K562 (cell line): Measurements from ENCODE around the gene GPR78. TPM values are rescaled to one million over a fixed set of nuclear protein-coding genes. Genes with fewer than 3 reads are reported as not detected.

Experiments
- ATAC-seq: fragments of 200-7000 bp; cut with Tn5 transposase; 3 replicates; pipeline ENCODE4 v1.9.1; 2020; ENCODE audit warnings: moderate library complexity
- BruUV-seq: library from RNA; stranded (reverse); fragments of 400-500 nt; replicated peaks from 2 replicates; lab custom pipeline; 2021; lab: Mats Ljungman, UMichigan
- CTCF ChIA-PET: fragments of 300-600 bp; formaldehyde crosslinking; extraction: SDS; loops from one replicate; lab custom pipeline; 2021; ENCODE audit warnings: low intra/inter-chr PET ratio; lab: Yijun Ruan, JAX
- POLR2A ChIA-PET: fragments of 300-600, 350-650 bp; sonication (Branson Sonifier 250); formaldehyde crosslinking; extraction: SDS; loops from one replicate; lab custom pipeline; 2021; ENCODE audit warnings: antibody characterized with exemption, inconsistent platforms; lab: Yijun Ruan, JAX
- DNase-seq, 4 experiments: peaks; one replicate each; pipeline versions ENCODE4 v3.0.0 to v3.0.0-alpha.2; 2011 to 2018; ENCODE audit warnings: low spot score in 3 of 4, mixed read lengths in 3 of 4; ENCODE audit errors: extremely low read depth in 1 of 4
- FAIRE-seq: peaks from 2 replicates; lab custom pipeline; 2011; peaks lifted over from hg19 to GRCh38; lab: Jason Lieb, UNC
- H2AFZ ChIP-seq: 2 replicates; pipeline ENCODE4 v1.6.0; 2011; ENCODE audit warnings: low read depth, low read length, control low read depth, inconsistent platforms
- H3K27ac ChIP-seq: fragments of 200-600 bp; 3 replicates; pipeline ENCODE4 v1.8.0; 2011; ENCODE audit warnings: low read depth, mild to moderate bottlenecking, control low read depth, inconsistent platforms, low read length, moderate library complexity, mixed read lengths; ENCODE audit errors: extremely low read depth
- H3K27me3 ChIP-seq, 2 experiments: fragments of 300-600 bp in 1 of 2; 2 replicates in 1 of 2; 3 replicates in 1 of 2; pipeline versions ENCODE4 v1.6.0 to v1.8.0; 2011; ENCODE audit warnings: inconsistent platforms in 2 of 2, low read length in 2 of 2, mild to moderate bottlenecking in 1 of 2, mixed read lengths in 1 of 2, moderate library complexity in 1 of 2; ENCODE audit not compliant: control insufficient read depth in 2 of 2, insufficient read depth in 2 of 2
- H3K36me3 ChIP-seq: fragments of 300-600 bp; 3 replicates; pipeline ENCODE4 v1.8.0; 2011; ENCODE audit warnings: mild to moderate bottlenecking, low read length, inconsistent platforms; ENCODE audit not compliant: control insufficient read depth, insufficient read depth
- H3K4me1 ChIP-seq, 2 experiments: fragments of 200-600 bp in 1 of 2; replicated peaks in 1 of 2; 2 replicates in 1 of 2; 3 replicates in 1 of 2; pipeline versions ENCODE4 v1.5.1 to v1.8.0; 2011; ENCODE audit warnings: inconsistent platforms in 2 of 2, low read length in 2 of 2, mild to moderate bottlenecking in 1 of 2, mixed read lengths in 1 of 2, moderate library complexity in 1 of 2; ENCODE audit not compliant: control insufficient read depth in 2 of 2, insufficient read depth in 2 of 2
- H3K4me2 ChIP-seq: 2 replicates; pipeline ENCODE4 v1.6.1; 2011; ENCODE audit warnings: low read length, control low read depth, inconsistent platforms, mixed read lengths; ENCODE audit not compliant: insufficient read depth
- H3K4me3 ChIP-seq: fragments of 200-600 bp; sonication (generic), shearing (Covaris generic); 2 replicates; pipeline ENCODE4 v1.5.1; 2016; ENCODE audit warnings: control low read depth, inconsistent platforms
- H3K79me2 ChIP-seq: fragments of 200-600 bp; 3 replicates; pipeline ENCODE4 v1.8.0; 2011; ENCODE audit warnings: low read length, inconsistent platforms; ENCODE audit not compliant: control insufficient read depth, insufficient read depth
- H3K9ac ChIP-seq, 2 experiments: 2 replicates each; pipeline versions ENCODE4 v1.6.0 to v1.6.1; 2011; ENCODE audit warnings: low read depth in 2 of 2, low read length in 2 of 2, control low read depth in 1 of 2, inconsistent platforms in 1 of 2, mild to moderate bottlenecking in 1 of 2, mixed read lengths in 1 of 2; ENCODE audit not compliant: insufficient read depth in 1 of 2
- H3K9me1 ChIP-seq: one replicate; pipeline ENCODE4 v1.6.0; 2011; ENCODE audit warnings: inconsistent platforms, mild to moderate bottlenecking, low read length, moderate library complexity; ENCODE audit not compliant: control insufficient read depth, insufficient read depth
- H3K9me3 ChIP-seq: replicated peaks from 2 replicates; pipeline ENCODE4 v1.5.1; 2011; ENCODE audit warnings: low read depth, low read length, inconsistent platforms; ENCODE audit not compliant: control insufficient read depth, insufficient read depth
- H4K20me1 ChIP-seq: replicated peaks from 2 replicates; pipeline ENCODE4 v1.6.1; 2011; ENCODE audit warnings: low read length, inconsistent platforms, mixed read lengths; ENCODE audit not compliant: control insufficient read depth, insufficient read depth
- ARHGAP35 ChIP-seq: fragments of 450-650 bp; IDR thresholded peaks from 2 replicates; pipeline ENCODE4 v1.6.1; 2018; ENCODE audit not compliant: partially characterized antibody
- PURB ChIP-seq: sonication (generic); formaldehyde crosslinking; IDR thresholded peaks from 2 replicates; pipeline ENCODE4 v1.9.0; 2021; ENCODE audit warnings: low read depth, mild to moderate bottlenecking, missing genetic modification reagents
- RFX5 ChIP-seq: IDR thresholded peaks from 2 replicates; pipeline ENCODE4 v1.6.1; 2011; ENCODE audit warnings: low read depth, mild to moderate bottlenecking, improper control_type of control experiment, low read length
- WGBS: fragments of 100-300 bp; shearing (Covaris generic); methylation state at CpG from one replicate; pipeline ENCODE4 v1.1.6; 2016; ENCODE audit warnings: low coverage, mixed read lengths; ENCODE audit not compliant: insufficient coverage; ENCODE audit errors: missing lambda C conversion rate; 5-methylcytosine and 5-hydroxymethylcytosine counted together
- in situ Hi-C: fragments of 300-500 bp; cut with MboI; formaldehyde crosslinking; loops from 4 replicates; pipeline ENCODE4 v1.15.0; 2018; ENCODE audit warnings: inconsistent platforms, mixed read lengths
- intact Hi-C: fragments of 100-400 bp; cut with micrococcal nuclease; formaldehyde crosslinking; loops from 2 replicates; pipeline ENCODE4 v1.14.2; 2022
- polyA plus RNA-seq, 8 experiments: library from polyadenylated mRNA; depleted of rRNA in 4 of 8; stranded (reverse) in 5 of 8; unstranded in 3 of 8; fragments of >200 nt; fragmentation: Nextera tagmentation in 2 of 8; fragmentation: Illumina TruSeq in 1 of 8; extraction: Ambion mirVana in 2 of 8; extraction: Trizol in 1 of 8; gene quantifications; 2 replicates each; pipeline versions ENCODE4 v1.2.1 to v1.2.3, GENCODE V29; 2011 to 2014; ENCODE audit warnings: inconsistent platforms in 1 of 8, missing spikeins in 1 of 8
- total RNA-seq, 7 experiments: library from RNA; depleted of rRNA in 6 of 7; stranded (reverse); fragments of >200 nt in 6 of 7; fragmentation: Illumina TruSeq in 2 of 7; extraction: Trizol in 2 of 7; gene quantifications; 2 replicates each; pipeline versions ENCODE4 v1.2.1 to v1.2.3, GENCODE V29; 2011 to 2021; ENCODE audit warnings: low replicate concordance in 1 of 7
- TF ChIP-seq, protein P1 (sequence below): sonication (generic); formaldehyde crosslinking; IDR thresholded peaks from 2 replicates; pipeline ENCODE4 v1.8.1; 2023; ENCODE audit warnings: mild to moderate bottlenecking, missing genetic modification reagents, moderate library complexity
- TF ChIP-seq, protein P2 (sequence below): fragments of 450-650 bp; IDR thresholded peaks from 2 replicates; pipeline ENCODE4 v1.6.1; 2016; ENCODE audit warnings: borderline replicate concordance
- TF ChIP-seq, protein P3 (sequence below), 2 experiments: fragments of 450-650 bp in 1 of 2; IDR thresholded peaks; 2 replicates each; pipeline ENCODE4 v1.6.1; 2011 to 2017; ENCODE audit warnings: low read depth in 2 of 2, antibody characterized with exemption in 1 of 2, borderline replicate concordance in 1 of 2, low read length in 1 of 2, mild to moderate bottlenecking in 1 of 2, mixed read lengths in 1 of 2; ENCODE audit not compliant: control insufficient read depth in 1 of 2
- TF ChIP-seq, protein P4 (sequence below): fragments of 450-650 bp; IDR thresholded peaks from one replicate; pipeline ENCODE4 v1.6.1; 2018; ENCODE audit warnings: mild to moderate bottlenecking, moderate library complexity; ENCODE audit not compliant: partially characterized antibody
- TF ChIP-seq, protein P5 (sequence below): fragments of 250-450 bp; sonication (Bioruptor Pico); IDR thresholded peaks from 2 replicates; pipeline ENCODE4 v1.4.0; 2020; ENCODE audit warnings: mild to moderate bottlenecking

The GPR78 gene
- total and polyA plus RNA-seq, 9 of the 15 experiments (the other 6 are each of a cell fraction or from before 2014, with no cell fraction given), result 0.04 to 0.13 (median 0.07) TPM; not detected in 4

DNA sequence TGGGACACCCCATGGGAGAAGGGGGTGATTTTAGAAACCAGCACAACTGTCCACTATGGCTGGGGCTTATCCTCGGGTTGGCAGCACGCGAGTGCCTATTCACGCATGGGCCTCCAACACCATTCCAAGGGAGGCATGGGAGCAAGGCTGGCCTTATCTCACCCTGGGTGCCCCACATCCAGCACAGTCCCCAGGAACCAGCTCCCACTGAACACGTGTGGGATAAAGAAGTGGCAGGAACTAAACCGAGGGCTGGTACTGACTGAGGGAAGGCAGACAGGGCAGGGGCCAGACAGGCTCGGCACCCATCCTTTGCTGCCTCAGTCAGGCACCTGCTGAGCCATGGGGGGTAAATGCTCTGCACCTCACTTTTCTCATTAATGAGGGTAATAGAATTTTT is 43.7 kb upstream of the GPR78 start (continued):
- TF ChIP-seq, protein P1, sequence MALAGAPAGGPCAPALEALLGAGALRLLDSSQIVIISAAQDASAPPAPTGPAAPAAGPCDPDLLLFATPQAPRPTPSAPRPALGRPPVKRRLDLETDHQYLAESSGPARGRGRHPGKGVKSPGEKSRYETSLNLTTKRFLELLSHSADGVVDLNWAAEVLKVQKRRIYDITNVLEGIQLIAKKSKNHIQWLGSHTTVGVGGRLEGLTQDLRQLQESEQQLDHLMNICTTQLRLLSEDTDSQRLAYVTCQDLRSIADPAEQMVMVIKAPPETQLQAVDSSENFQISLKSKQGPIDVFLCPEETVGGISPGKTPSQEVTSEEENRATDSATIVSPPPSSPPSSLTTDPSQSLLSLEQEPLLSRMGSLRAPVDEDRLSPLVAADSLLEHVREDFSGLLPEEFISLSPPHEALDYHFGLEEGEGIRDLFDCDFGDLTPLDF (CRISPR knock-in tag), result no peak

DNA sequence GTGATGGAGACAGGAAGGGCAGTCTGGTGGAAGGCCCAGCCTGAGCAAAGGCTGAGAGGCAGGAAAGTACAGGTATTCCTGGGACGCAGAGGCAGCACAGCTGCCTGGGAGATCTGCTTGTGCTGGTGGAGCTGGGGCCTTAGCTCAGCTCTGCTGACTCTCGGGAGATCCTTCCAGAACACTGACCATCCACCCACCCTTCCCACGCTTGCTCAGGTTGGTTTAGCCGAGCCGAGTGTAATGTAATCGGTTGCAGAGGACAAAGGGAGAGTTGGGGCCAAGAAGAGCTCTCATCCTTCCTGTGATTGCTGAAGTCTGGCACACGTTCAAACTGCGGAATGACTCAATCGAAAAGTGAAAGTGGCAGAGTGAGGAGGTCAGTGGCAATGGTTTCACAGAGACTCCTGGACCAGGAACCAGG is 43.1 kb upstream of the GPR78 start:
- no peaks in the 10 kb centered on the region for H4K20me1 ChIP-seq
- FAIRE-seq, result no peak
- H3K27me3 ChIP-seq, result no peaks in the 10 kb centered on the region
- POLR2A ChIA-PET, result interaction anchor here (0.7 to 1.8 kb wide), 3 partner anchors 10 to 1573 kb away, joined by 3 to 5 read pairs (median 4); no protein-coding TSS in a partner anchor
- H3K4me3 ChIP-seq, result no peak overlapping the region
- H2AFZ ChIP-seq, result peak overlapping the region; percentile 58; the same call in 1 of the 2 replicates
- in situ Hi-C loops (no loop called here), intact Hi-C loops (no loop called here)
- no peak overlapping the region for H3K27ac ChIP-seq
- H3K4me1 ChIP-seq, result no peaks in the 10 kb centered on the region; a peak in 2 of 5 replicates
- CTCF ChIA-PET, result no interaction called here
- 13% methylated on average over 9 of the region's 9 CpGs for WGBS
- no peak overlapping the region for H3K4me2 ChIP-seq
- H3K36me3 ChIP-seq, result no peaks in the 10 kb centered on the region
- H3K9ac ChIP-seq, result peak overlapping the region in 1 of 2 experiments; percentile 40; a peak in 1 of 4 replicates
- peak in 1 of 4 experiments; percentile 21 for DNase-seq
- no TSS peak for BruUV-seq
- peak; percentile 66 for ATAC-seq
- no peaks in the 10 kb centered on the region for H3K79me2 ChIP-seq
- no peaks in the 10 kb centered on the region; the same call in 1 of the 2 replicates for H3K9me3 ChIP-seq
- no peaks in the 10 kb centered on the region for H3K9me1 ChIP-seq
- TF ChIP-seq, protein P2, sequence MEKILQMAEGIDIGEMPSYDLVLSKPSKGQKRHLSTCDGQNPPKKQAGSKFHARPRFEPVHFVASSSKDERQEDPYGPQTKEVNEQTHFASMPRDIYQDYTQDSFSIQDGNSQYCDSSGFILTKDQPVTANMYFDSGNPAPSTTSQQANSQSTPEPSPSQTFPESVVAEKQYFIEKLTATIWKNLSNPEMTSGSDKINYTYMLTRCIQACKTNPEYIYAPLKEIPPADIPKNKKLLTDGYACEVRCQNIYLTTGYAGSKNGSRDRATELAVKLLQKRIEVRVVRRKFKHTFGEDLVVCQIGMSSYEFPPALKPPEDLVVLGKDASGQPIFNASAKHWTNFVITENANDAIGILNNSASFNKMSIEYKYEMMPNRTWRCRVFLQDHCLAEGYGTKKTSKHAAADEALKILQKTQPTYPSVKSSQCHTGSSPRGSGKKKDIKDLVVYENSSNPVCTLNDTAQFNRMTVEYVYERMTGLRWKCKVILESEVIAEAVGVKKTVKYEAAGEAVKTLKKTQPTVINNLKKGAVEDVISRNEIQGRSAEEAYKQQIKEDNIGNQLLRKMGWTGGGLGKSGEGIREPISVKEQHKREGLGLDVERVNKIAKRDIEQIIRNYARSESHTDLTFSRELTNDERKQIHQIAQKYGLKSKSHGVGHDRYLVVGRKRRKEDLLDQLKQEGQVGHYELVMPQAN, result no peak
- TF ChIP-seq RFX5 (no peak), ARHGAP35 (no peak), PURB (CRISPR knock-in tag) (no peak)
- TF ChIP-seq, protein P3, sequence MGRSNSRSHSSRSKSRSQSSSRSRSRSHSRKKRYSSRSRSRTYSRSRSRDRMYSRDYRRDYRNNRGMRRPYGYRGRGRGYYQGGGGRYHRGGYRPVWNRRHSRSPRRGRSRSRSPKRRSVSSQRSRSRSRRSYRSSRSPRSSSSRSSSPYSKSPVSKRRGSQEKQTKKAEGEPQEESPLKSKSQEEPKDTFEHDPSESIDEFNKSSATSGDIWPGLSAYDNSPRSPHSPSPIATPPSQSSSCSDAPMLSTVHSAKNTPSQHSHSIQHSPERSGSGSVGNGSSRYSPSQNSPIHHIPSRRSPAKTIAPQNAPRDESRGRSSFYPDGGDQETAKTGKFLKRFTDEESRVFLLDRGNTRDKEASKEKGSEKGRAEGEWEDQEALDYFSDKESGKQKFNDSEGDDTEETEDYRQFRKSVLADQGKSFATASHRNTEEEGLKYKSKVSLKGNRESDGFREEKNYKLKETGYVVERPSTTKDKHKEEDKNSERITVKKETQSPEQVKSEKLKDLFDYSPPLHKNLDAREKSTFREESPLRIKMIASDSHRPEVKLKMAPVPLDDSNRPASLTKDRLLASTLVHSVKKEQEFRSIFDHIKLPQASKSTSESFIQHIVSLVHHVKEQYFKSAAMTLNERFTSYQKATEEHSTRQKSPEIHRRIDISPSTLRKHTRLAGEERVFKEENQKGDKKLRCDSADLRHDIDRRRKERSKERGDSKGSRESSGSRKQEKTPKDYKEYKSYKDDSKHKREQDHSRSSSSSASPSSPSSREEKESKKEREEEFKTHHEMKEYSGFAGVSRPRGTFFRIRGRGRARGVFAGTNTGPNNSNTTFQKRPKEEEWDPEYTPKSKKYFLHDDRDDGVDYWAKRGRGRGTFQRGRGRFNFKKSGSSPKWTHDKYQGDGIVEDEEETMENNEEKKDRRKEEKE (IDR thresholded peaks at IDR 0.05; ENCODE audit: borderline replicate concordance in 1 of 2, control insufficient read depth in 1 of 2, low read depth in 2 of 2, low read length in 1 of 2), result no peak
- TF ChIP-seq, protein P4, sequence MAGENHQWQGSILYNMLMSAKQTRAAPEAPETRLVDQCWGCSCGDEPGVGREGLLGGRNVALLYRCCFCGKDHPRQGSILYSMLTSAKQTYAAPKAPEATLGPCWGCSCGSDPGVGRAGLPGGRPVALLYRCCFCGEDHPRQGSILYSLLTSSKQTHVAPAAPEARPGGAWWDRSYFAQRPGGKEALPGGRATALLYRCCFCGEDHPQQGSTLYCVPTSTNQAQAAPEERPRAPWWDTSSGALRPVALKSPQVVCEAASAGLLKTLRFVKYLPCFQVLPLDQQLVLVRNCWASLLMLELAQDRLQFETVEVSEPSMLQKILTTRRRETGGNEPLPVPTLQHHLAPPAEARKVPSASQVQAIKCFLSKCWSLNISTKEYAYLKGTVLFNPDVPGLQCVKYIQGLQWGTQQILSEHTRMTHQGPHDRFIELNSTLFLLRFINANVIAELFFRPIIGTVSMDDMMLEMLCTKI, result no peak
- TF ChIP-seq, protein P5, sequence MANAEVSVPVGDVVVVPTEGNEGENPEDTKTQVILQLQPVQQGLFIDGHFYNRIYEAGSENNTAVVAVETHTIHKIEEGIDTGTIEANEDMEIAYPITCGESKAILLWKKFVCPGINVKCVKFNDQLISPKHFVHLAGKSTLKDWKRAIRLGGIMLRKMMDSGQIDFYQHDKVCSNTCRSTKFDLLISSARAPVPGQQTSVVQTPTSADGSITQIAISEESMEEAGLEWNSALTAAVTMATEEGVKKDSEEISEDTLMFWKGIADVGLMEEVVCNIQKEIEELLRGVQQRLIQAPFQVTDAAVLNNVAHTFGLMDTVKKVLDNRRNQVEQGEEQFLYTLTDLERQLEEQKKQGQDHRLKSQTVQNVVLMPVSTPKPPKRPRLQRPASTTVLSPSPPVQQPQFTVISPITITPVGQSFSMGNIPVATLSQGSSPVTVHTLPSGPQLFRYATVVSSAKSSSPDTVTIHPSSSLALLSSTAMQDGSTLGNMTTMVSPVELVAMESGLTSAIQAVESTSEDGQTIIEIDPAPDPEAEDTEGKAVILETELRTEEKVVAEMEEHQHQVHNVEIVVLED (CRISPR knock-in tag), result no peak
